GM12873 (cell line): ENCODE results near the gene PTDSS2.

Experiments used
- CTCF ChIP-seq: IDR thresholded peaks from 2 replicates; pipeline ENCODE4 v1.5.1; 2012; ENCODE audit warnings: low read depth, mild to moderate bottlenecking, moderate library complexity, low read length, control low read depth; ENCODE audit not compliant: insufficient read depth; ENCODE audit errors: missing control alignments

Gene PTDSS2

GRCh38 chr11:454043-454442, 4.0 kb downstream of the PTDSS2 start:
- TF ChIP-seq CTCF: no peak

GRCh38 chr11:454801-455565, 4.9 kb downstream of the PTDSS2 start:
- no peak for TF ChIP-seq CTCF

GRCh38 chr11:455566-456147, 5.6 kb downstream of the PTDSS2 start:
- no peak for TF ChIP-seq CTCF

GRCh38 chr11:456533-456932, 6.5 kb downstream of the PTDSS2 start:
- no peak for TF ChIP-seq CTCF

DNA sequence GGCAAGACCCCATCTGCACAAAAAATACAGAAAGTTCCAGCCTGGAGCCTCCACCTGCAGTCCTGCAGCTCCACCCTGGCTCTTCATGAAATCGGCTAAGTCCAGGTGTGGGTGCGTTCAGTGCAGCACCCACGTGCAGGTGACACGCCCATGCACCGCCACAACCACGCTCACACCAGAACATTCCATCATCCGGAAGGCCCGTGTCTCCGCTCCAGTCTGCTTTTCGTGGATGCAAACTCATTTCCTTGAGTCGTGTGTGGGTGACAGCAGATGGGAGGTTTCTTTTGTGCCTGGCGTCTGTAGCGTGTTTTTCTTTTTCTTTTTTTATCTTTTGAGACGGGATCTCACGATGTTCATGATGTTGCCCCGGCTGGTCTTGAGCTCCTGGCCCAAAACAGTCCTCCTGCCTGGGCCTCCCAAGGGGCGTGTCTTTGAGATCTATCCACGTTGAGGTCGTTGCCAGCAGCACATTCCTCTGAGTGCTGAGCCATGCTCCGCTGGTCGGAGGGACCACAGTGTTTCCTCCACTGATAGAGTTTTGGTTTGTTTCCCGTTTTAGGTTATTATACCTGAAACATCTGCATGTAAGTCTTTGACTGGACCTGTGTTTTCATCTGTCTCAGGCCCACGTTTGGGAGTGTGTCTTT, 7.2 kb downstream of the PTDSS2 start:
- no peak for TF ChIP-seq CTCF

DNA sequence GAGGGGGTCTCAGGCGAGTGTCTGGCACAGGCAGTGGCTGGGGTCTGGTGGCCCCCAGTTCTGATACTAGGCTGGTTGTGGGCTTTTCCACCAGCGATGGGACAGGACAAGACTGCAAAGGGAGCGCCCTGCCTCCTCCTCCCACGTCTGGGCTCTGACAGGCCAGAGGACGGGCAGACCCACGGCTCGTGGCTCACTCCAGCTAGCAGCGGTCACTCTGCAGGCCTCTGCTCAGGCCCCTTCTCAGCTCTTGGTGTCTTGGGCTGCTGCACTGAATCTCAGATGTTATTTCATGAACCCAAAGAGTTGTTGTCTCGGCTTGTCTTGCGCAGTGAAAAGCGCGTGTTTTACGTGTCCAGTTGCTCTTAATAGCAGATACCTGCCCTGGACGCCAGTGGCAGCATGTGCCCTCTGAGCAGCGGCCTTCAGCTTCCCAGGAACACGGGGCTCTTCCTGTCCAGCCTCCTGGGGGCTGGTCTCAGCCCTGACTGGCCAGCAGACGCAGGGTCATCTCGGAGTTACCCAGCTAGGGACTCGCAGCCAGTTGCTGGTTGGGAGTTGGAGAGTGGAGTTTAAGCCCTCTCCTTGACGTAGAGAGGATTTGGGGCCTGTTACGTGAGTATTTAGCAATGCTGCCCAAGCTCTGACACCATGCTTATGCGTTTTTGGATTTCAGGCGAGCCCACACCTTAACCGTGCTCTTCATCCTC, 9.6 kb downstream of the PTDSS2 start:
- no peak for TF ChIP-seq CTCF
